Measurements from ENCODE around the gene PC.

DNA sequence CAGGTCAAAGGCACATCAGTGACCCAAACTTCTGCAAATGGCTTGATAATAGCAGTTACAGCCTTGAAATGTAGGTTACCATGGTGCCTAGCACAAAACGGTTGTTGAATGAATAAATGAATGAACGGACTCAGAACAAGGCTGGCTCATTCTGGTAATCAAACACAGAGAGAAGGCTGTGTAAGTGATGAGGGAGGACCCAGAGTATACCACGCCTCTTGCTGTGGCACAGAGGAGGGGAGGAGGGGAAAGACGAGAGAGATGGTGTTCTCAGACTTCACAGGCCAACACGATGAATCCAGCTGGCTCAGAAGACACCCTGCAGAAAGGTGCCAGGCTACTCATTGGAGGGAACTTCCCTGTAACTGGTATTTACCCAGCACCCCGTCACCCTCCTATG lies 38.3 kb downstream of the PC start:
- TF ChIP-seq, protein P1, sequence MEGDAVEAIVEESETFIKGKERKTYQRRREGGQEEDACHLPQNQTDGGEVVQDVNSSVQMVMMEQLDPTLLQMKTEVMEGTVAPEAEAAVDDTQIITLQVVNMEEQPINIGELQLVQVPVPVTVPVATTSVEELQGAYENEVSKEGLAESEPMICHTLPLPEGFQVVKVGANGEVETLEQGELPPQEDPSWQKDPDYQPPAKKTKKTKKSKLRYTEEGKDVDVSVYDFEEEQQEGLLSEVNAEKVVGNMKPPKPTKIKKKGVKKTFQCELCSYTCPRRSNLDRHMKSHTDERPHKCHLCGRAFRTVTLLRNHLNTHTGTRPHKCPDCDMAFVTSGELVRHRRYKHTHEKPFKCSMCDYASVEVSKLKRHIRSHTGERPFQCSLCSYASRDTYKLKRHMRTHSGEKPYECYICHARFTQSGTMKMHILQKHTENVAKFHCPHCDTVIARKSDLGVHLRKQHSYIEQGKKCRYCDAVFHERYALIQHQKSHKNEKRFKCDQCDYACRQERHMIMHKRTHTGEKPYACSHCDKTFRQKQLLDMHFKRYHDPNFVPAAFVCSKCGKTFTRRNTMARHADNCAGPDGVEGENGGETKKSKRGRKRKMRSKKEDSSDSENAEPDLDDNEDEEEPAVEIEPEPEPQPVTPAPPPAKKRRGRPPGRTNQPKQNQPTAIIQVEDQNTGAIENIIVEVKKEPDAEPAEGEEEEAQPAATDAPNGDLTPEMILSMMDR (IDR thresholded peaks at IDR 0.05; ENCODE audit: low read length): no peak
- TF ChIP-seq EZH2 (optimal IDR thresholded peaks at IDR 0.05; ENCODE audit: low read depth, low read length) (no peak), EZH2phosphoT487 (IDR thresholded peaks at IDR 0.05; ENCODE audit: low read length) (no peak)

All from MM.1S (cell line).